Calu3 (cell line): Measurements from ENCODE around the gene EIPR1. TPM values are rescaled to one million over a fixed set of nuclear protein-coding genes. Genes with fewer than 3 reads are reported as not detected.

Experiments used
- BruUV-seq: library from RNA; stranded (reverse); fragments of 400-500 nt; replicated peaks from 2 replicates; lab custom pipeline; 2021; lab: Mats Ljungman, UMichigan
- CTCF ChIA-PET: fragments of 300-600 bp; sonication (Branson Sonifier 250); formaldehyde crosslinking; loops from one replicate; lab custom pipeline; 2022; ENCODE audit warnings: antibody characterized with exemption; lab: Charles Lee
- DNase-seq: peaks from one replicate; pipeline ENCODE4 v3.0.0; 2022
- H3K27ac Mint-ChIP-seq: one replicate; pipeline ENCODE4 v1.8.0; 2022; ENCODE audit warnings: mixed read lengths; ENCODE audit not compliant: unreplicated experiment
- H3K27me3 Mint-ChIP-seq: one replicate; pipeline ENCODE4 v1.8.0; 2022; ENCODE audit warnings: mixed read lengths; ENCODE audit not compliant: unreplicated experiment
- H3K36me3 Mint-ChIP-seq: one replicate; pipeline ENCODE4 v1.8.0; 2022; ENCODE audit warnings: mild to moderate bottlenecking, moderate library complexity, mixed read lengths; ENCODE audit not compliant: insufficient read depth, unreplicated experiment
- H3K4me1 Mint-ChIP-seq: one replicate; pipeline ENCODE4 v1.8.0; 2022; ENCODE audit warnings: mild to moderate bottlenecking, low read depth, mixed read lengths; ENCODE audit not compliant: unreplicated experiment
- H3K4me3 Mint-ChIP-seq: one replicate; pipeline ENCODE4 v1.8.0; 2022; ENCODE audit warnings: mild to moderate bottlenecking, low read depth, moderate library complexity, mixed read lengths; ENCODE audit not compliant: unreplicated experiment
- H3K9me3 Mint-ChIP-seq: one replicate; pipeline ENCODE4 v1.8.0; 2022; ENCODE audit warnings: low read depth, mixed read lengths; ENCODE audit not compliant: unreplicated experiment
- CTCF ChIP-seq: fragments of 200-600 bp; IDR thresholded peaks from one replicate; pipeline ENCODE4 v1.8.0; 2022; ENCODE audit warnings: antibody characterized with exemption; ENCODE audit not compliant: unreplicated experiment
- intact Hi-C: fragments of 100-400 bp; cut with micrococcal nuclease; formaldehyde crosslinking; loops from one replicate; pipeline ENCODE4 v1.10.0; 2022; ENCODE audit not compliant: unreplicated experiment
- total RNA-seq: library from RNA; stranded (reverse); gene quantifications from 2 replicates; pipeline ENCODE4 v1.2.3, GENCODE V29; 2022

The EIPR1 gene
- total RNA-seq, 1 experiment from 2014 or later: 31.7 TPM

- H3K4me1 Mint-ChIP-seq: no peaks in the 10 kb centered on the region
- H3K27me3 Mint-ChIP-seq: no peaks in the 10 kb centered on the region
- no peak for DNase-seq
- CTCF ChIA-PET: no interaction called here
- intact Hi-C loops: no loop called here
- no peak for TF ChIP-seq CTCF
- H3K9me3 Mint-ChIP-seq: no peaks in the 10 kb centered on the region
- H3K27ac Mint-ChIP-seq: no peak overlapping the region
- H3K36me3 Mint-ChIP-seq: no peaks in the 10 kb centered on the region
- no peak overlapping the region for H3K4me3 Mint-ChIP-seq
- BruUV-seq: no TSS peak
These were observed 160.0 kb downstream of the EIPR1 start for GRCh38 chr2:3217646-3218045.

- H3K4me1 Mint-ChIP-seq: no peaks in the 10 kb centered on the region
- CTCF ChIA-PET: no interaction called here
- no peak overlapping the region for H3K27ac Mint-ChIP-seq
- DNase-seq: no peak
- intact Hi-C loops: no loop called here
- no peak for TF ChIP-seq CTCF
- H3K4me3 Mint-ChIP-seq: no peak overlapping the region
- H3K27me3 Mint-ChIP-seq: no peaks in the 10 kb centered on the region
- BruUV-seq: no TSS peak
- H3K36me3 Mint-ChIP-seq: no peaks in the 10 kb centered on the region
- H3K9me3 Mint-ChIP-seq: no peaks in the 10 kb centered on the region
These were observed 160.7 kb downstream of the EIPR1 start for GRCh38 chr2:3216841-3217495.

GRCh38 chr2:3214806-3215404, 162.7 kb downstream of the EIPR1 start:
- Mint-ChIP-seq H3K4me3 (no peak overlapping the region), H3K36me3 (no peaks in the 10 kb centered on the region), H3K27ac (no peak overlapping the region), H3K4me1 (no peaks in the 10 kb centered on the region), H3K9me3 (no peaks in the 10 kb centered on the region), H3K27me3 (no peaks in the 10 kb centered on the region)
- intact Hi-C loops: no loop called here
- CTCF ChIA-PET: no interaction called here
- TF ChIP-seq CTCF: no peak
- no TSS peak for BruUV-seq
- DNase-seq: no peak

GRCh38 chr2:3214065-3214464, 163.6 kb downstream of the EIPR1 start:
- Mint-ChIP-seq H3K4me1 (no peaks in the 10 kb centered on the region), H3K4me3 (no peak overlapping the region), H3K9me3 (no peaks in the 10 kb centered on the region), H3K36me3 (no peaks in the 10 kb centered on the region), H3K27ac (no peak overlapping the region), H3K27me3 (no peaks in the 10 kb centered on the region)
- CTCF ChIA-PET: no interaction called here
- intact Hi-C loops: no loop called here
- BruUV-seq: no TSS peak
- TF ChIP-seq CTCF: no peak
- DNase-seq: no peak
